ENCODE data around the gene OPA1.

The OPA1 gene

DNA sequence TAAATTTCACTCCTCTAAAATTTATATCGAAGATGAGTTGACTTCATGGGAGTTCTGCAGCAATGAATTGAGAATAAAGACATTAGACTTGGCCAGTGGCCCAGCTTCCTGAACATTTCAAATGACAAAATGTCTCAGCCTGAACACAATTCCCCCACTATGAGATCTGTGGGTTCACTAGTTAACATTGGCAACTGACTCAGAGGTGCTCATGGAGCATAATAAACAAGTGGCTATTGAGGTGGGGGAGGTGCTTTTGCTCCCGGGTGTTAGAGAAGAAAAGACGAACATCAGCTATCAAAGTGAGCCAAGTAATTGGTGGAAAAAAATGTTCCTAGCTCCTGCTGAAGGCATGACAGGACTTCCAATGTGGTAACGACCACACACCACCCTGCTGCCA, 44.6 kb upstream of the OPA1 start:
- Histone ChIP-seq H2AFZ (ENCODE audit: low read depth, low read length) (no peak overlapping the region), H4K20me1 (ENCODE audit: insufficient read depth, low read length) (no peaks in the 10 kb centered on the region), H3K27me3 (ENCODE audit: low read depth, low read length) (no peaks in the 10 kb centered on the region), H3K4me1 (ENCODE audit: low read length) (no peaks in the 10 kb centered on the region), H3K79me2 (ENCODE audit: low read length) (no peaks in the 10 kb centered on the region), H3K4me2 (ENCODE audit: low read length) (no peak overlapping the region), H3K4me3 (ENCODE audit: low read length) (no peak overlapping the region), H3K36me3 (replicated peaks; ENCODE audit: low read depth, low read length) (no peaks in the 10 kb centered on the region), H3K27ac (ENCODE audit: low read length) (no peak overlapping the region), H3K9me3 (ENCODE audit: insufficient read depth, low read length) (no peaks in the 10 kb centered on the region), H3K9ac (ENCODE audit: low read length) (no peak overlapping the region)
- TF ChIP-seq, protein P1, sequence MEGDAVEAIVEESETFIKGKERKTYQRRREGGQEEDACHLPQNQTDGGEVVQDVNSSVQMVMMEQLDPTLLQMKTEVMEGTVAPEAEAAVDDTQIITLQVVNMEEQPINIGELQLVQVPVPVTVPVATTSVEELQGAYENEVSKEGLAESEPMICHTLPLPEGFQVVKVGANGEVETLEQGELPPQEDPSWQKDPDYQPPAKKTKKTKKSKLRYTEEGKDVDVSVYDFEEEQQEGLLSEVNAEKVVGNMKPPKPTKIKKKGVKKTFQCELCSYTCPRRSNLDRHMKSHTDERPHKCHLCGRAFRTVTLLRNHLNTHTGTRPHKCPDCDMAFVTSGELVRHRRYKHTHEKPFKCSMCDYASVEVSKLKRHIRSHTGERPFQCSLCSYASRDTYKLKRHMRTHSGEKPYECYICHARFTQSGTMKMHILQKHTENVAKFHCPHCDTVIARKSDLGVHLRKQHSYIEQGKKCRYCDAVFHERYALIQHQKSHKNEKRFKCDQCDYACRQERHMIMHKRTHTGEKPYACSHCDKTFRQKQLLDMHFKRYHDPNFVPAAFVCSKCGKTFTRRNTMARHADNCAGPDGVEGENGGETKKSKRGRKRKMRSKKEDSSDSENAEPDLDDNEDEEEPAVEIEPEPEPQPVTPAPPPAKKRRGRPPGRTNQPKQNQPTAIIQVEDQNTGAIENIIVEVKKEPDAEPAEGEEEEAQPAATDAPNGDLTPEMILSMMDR (IDR thresholded peaks at IDR 0.05; ENCODE audit: low read depth, low read length): no peak
- no peak for TF ChIP-seq EZH2phosphoT487 (IDR thresholded peaks at IDR 0.05; ENCODE audit: low read depth)

DNA sequence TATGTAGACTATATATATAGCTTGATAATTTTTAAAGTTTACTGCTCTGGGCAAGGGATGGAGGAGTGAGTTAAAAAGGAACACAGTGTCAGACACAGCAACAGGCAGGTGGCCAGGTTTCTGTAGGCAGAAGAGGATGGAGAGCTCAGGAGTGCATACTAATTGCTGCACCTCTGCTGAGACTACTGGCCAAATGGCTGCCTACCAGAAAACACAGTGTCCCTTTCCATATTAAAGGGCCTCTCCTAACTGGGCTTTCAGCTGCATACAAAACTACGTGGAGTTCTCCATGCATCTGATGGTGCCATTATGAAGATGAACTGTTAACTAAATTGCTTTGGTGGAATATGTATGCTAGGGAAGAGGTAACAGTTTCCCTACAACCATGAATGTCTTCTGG, 40.1 kb upstream of the OPA1 start:
- no peaks in the 10 kb centered on the region for H3K36me3 ChIP-seq (replicated peaks; ENCODE audit: low read depth, low read length)
- no peak overlapping the region for H3K27ac ChIP-seq (ENCODE audit: low read length)
- H4K20me1 ChIP-seq (ENCODE audit: insufficient read depth, low read length): no peaks in the 10 kb centered on the region
- H3K9me3 ChIP-seq (ENCODE audit: insufficient read depth, low read length): no peaks in the 10 kb centered on the region
- no peak overlapping the region for H2AFZ ChIP-seq (ENCODE audit: low read depth, low read length)
- no peak overlapping the region for H3K4me2 ChIP-seq (ENCODE audit: low read length)
- no peaks in the 10 kb centered on the region for H3K79me2 ChIP-seq (ENCODE audit: low read length)
- no peak overlapping the region for H3K9ac ChIP-seq (ENCODE audit: low read length)
- TF ChIP-seq, protein P1 (IDR thresholded peaks at IDR 0.05; ENCODE audit: low read depth, low read length): no peak
- no peak for TF ChIP-seq EZH2phosphoT487 (IDR thresholded peaks at IDR 0.05; ENCODE audit: low read depth)
- H3K27me3 ChIP-seq (ENCODE audit: low read depth, low read length): no peaks in the 10 kb centered on the region
- no peak overlapping the region for H3K4me3 ChIP-seq (ENCODE audit: low read length)
- no peaks in the 10 kb centered on the region for H3K4me1 ChIP-seq (ENCODE audit: low read length)

DNA sequence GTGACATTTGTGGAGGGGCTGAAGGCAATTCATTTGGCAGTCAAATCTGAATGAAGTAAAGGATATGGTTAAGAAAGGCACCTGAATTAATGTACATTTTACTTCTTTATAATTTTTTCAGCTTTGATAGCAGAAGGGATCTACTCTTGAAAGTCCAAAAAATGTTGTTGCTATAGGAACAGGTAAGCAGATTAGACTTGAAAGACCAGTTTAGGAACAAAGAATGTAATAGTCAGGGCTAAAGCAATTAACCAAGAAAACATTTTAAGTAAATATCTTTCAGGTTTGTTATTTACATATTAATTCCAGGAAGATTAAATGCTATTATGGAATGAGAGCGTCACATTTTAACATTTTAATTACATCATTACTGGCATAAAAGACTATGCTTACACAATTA, 39.4 kb upstream of the OPA1 start:
- H3K4me2 ChIP-seq (ENCODE audit: low read length): no peak overlapping the region
- H3K9ac ChIP-seq (ENCODE audit: low read length): no peak overlapping the region
- H3K27ac ChIP-seq (ENCODE audit: low read length): no peak overlapping the region
- no peaks in the 10 kb centered on the region for H4K20me1 ChIP-seq (ENCODE audit: insufficient read depth, low read length)
- no peaks in the 10 kb centered on the region for H3K4me1 ChIP-seq (ENCODE audit: low read length)
- H3K9me3 ChIP-seq (ENCODE audit: insufficient read depth, low read length): no peaks in the 10 kb centered on the region
- TF ChIP-seq, protein P1 (IDR thresholded peaks at IDR 0.05; ENCODE audit: low read depth, low read length): no peak
- no peaks in the 10 kb centered on the region for H3K36me3 ChIP-seq (replicated peaks; ENCODE audit: low read depth, low read length)
- no peak overlapping the region for H3K4me3 ChIP-seq (ENCODE audit: low read length)
- H2AFZ ChIP-seq (ENCODE audit: low read depth, low read length): no peak overlapping the region
- no peaks in the 10 kb centered on the region for H3K79me2 ChIP-seq (ENCODE audit: low read length)
- no peaks in the 10 kb centered on the region for H3K27me3 ChIP-seq (ENCODE audit: low read depth, low read length)

DNA sequence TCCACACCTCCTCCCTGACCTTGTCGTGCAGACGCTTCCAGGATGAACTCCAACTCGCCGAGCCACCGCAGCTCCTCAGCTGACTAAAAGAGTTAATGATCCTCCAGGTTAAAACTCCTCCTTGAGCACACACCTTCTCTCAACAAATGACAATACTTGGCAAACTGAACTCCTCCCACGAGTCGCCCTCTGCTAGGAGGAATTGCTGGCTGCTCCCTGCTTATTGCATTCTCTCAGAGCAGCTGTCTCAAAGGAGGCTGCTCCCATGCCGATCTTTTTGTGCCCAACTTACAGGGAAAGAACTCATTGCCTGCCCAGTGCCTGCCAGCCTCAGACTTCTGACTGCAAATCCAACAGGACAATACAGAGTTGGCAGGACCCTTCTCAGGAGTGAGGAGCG, 38.2 kb upstream of the OPA1 start, which contains the start of gene ATP13A4:
TSS of gene ATP13A4 (minus strand) at position 85 of the 400 bp plus-strand sequence. CDS start 96 bp downstream, outside the sequence.
- Histone ChIP-seq H3K9me3 (ENCODE audit: insufficient read depth, low read length) (no peaks in the 10 kb centered on the region), H3K9ac (ENCODE audit: low read length) (no peak within 1 kb of the TSS), H3K27ac (ENCODE audit: low read length) (no peak within 1 kb of the TSS), H3K4me2 (ENCODE audit: low read length) (no peak within 1 kb of the TSS), H4K20me1 (ENCODE audit: insufficient read depth, low read length) (no peaks in the 10 kb centered on the region), H3K4me3 (ENCODE audit: low read length) (no peak within 1 kb of the TSS), H2AFZ (ENCODE audit: low read depth, low read length) (no peak within 1 kb of the TSS), H3K27me3 (ENCODE audit: low read depth, low read length) (no peaks in the 10 kb centered on the region), H3K36me3 (replicated peaks; ENCODE audit: low read depth, low read length) (no peaks in the 10 kb centered on the region), H3K4me1 (ENCODE audit: low read length) (no peaks in the 10 kb centered on the region), H3K79me2 (ENCODE audit: low read length) (no peaks in the 10 kb centered on the region)
- TF ChIP-seq EZH2phosphoT487 (IDR thresholded peaks at IDR 0.05; ENCODE audit: low read depth): no peak
- TF ChIP-seq, protein P1 (IDR thresholded peaks at IDR 0.05; ENCODE audit: low read depth, low read length): no peak
